Testis (tissue), 3 donors: ENCODE data around the gene KLK13. TPM values are rescaled to one million over a fixed set of nuclear protein-coding genes. Genes with fewer than 3 reads are reported as not detected.

Experiments
- DNase-seq: peaks from one replicate; pipeline ENCODE4 v3.0.0-alpha.2; 2019
- H3K27ac ChIP-seq, 2 donors: fragments of 200-600 bp; sonication (generic); one replicate each; pipeline ENCODE4 v1.5.1; 2019
- H3K27me3 ChIP-seq: fragments of 200-600 bp; sonication (generic); one replicate; pipeline ENCODE4 v1.5.1; 2019
- H3K36me3 ChIP-seq: fragments of 200-600 bp; sonication (generic); one replicate; pipeline ENCODE4 v1.5.1; 2017; ENCODE audit warnings: low read depth; ENCODE audit errors: missing control alignments
- H3K4me1 ChIP-seq: fragments of 200-600 bp; sonication (generic); one replicate; pipeline ENCODE4 v1.5.1; 2019
- H3K4me3 ChIP-seq, 2 donors: fragments of 200-600 bp; sonication (generic); one replicate each; pipeline ENCODE4 v1.5.1; 2017 to 2019
- H3K9me3 ChIP-seq: fragments of 200-600 bp; sonication (generic); one replicate; pipeline ENCODE4 v1.5.1; 2017
- CTCF ChIP-seq, 3 experiments: fragments of 450-650 bp in 2 of 3; fragments of 200-600 bp in 1 of 3; sonication (generic) in 1 of 3; IDR thresholded peaks; one replicate each; pipeline ENCODE4 v1.5.1; 2016 to 2019; ENCODE audit warnings: antibody characterized with exemption in 3 of 3, mild to moderate bottlenecking in 2 of 3, moderate library complexity in 1 of 3
- POLR2A ChIP-seq: fragments of 450-650 bp; IDR thresholded peaks from one replicate; pipeline ENCODE4 v1.6.1; 2017; ENCODE audit warnings: antibody characterized with exemption, mild to moderate bottlenecking, moderate library complexity
- WGBS, 2 donors: methylation state at CpG; one replicate each; pipeline ENCODE4 v1.1.5; 2018; 5-methylcytosine and 5-hydroxymethylcytosine counted together
- intact Hi-C: fragments of 100-400 bp; cut with DNase I; formaldehyde crosslinking; loops from one replicate; pipeline ENCODE4 v1.15.1; 2023; ENCODE audit warnings: low total_unique reads
- polyA plus RNA-seq: library from polyadenylated mRNA; stranded (reverse); fragments of 350-450 nt; fragmentation: Illumina TruSeq; extraction: RNeasy Lipid Tissue Mini Kit (QIAGEN cat#74804); gene quantifications from one replicate; pipeline ENCODE4 v1.2.3, GENCODE V29; 2014; ENCODE audit warnings: low read depth, low replicate concordance; ENCODE audit not compliant: insufficient read depth
- total RNA-seq, 2 donors: library from RNA; depleted of rRNA; stranded (reverse); fragments of >200 nt; gene quantifications; one replicate each; pipeline ENCODE4 v1.2.3, GENCODE V29; 2016

The KLK13 gene
- total and polyA plus RNA-seq, 3 donors from 2014 or later = 3.7 to 13.0 (median 7.8) TPM

DNA sequence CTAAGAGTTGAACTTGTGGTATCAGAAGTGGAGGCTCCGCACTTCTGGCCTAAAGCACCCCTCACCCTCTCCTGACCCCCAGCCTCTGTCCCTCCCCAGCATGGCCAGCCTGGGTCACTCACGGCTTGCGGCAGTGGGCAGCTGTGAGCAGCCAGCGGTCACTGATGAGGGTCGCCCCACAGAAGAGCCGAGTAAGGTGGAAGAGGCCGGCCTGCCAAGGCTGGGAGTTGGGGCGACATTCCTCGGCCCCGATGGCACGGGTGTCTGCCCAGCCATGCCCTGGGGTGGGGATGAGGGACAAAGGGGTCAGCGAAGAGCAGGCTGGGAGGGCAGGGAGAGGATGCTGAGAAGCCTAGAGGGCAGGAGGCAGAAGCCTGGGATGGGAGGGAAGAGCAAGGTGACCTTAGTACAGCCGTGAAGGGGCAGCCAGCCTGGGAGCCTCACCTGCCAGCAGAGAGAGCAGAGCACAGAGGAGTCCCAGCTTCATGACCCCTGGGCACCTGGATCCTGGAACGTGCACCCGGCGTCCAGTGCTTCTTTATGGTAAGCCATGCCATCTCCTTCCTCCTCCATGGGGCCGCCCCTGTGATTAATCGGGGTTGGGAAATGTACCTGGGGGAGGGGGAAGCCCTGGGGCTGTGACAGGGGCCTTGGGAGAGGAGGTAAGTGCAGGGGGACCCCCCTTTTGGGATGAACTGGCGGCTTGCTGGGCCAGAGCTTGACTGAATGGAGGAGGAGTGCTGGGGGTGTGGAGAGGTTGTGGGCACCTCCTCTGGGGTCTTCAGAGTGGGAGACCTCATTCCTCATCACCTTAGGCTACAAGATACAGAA lies 55.6 kb downstream of the KLK13 start:
- WGBS, 2 donors = 71 to 78% methylated on average over 17 to 19 of the region's 19 CpGs
- H3K27me3 ChIP-seq = no peaks in the 10 kb centered on the region
- H3K4me1 ChIP-seq = no peaks in the 10 kb centered on the region
- intact Hi-C loops = no loop called here
- no peaks in the 10 kb centered on the region for H3K9me3 ChIP-seq
- no peak overlapping the region for H3K4me3 ChIP-seq
- DNase-seq = no peak
- no peak for TF ChIP-seq CTCF (IDR thresholded peaks at IDR 0.05)
- no peak for TF ChIP-seq POLR2A
- H3K36me3 ChIP-seq = no peaks in the 10 kb centered on the region
- no peak overlapping the region for H3K27ac ChIP-seq

DNA sequence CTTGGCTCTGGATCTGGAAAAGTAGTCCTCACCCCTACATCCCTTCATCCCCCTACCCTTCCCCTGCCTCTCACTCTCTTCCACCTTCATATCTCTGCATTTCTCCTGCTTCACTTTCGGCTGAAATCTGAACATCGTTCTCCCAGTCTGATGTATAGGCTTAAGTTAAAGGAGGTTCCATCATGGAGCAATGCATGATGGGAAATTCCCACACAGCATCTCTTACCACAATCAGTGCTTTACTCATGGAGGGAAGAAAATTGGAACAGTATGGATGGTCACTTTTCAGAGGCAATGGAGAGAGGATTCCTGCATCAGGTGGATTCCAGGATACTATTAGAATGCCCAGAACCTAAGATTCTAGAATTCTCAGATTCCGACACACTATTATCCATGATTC lies 57.4 kb downstream of the KLK13 start:
- Histone ChIP-seq H3K27ac (no peak overlapping the region), H3K9me3 (no peaks in the 10 kb centered on the region), H3K4me1 (no peaks in the 10 kb centered on the region), H3K4me3 (no peak overlapping the region), H3K36me3 (no peaks in the 10 kb centered on the region), H3K27me3 (no peaks in the 10 kb centered on the region)
- TF ChIP-seq CTCF (IDR thresholded peaks at IDR 0.05) (no peak), POLR2A (no peak)
- intact Hi-C loops = no loop called here
- whole genome bisulfite sequencing, 2 donors = 72 to 84% methylated on average over 3 of the region's 3 CpGs
- DNase-seq = no peak

GRCh38 chr19:51006406-51006805 lies 58.5 kb downstream of the KLK13 start:
- Histone ChIP-seq H3K27ac (no peak overlapping the region), H3K4me1 (no peaks in the 10 kb centered on the region), H3K4me3 (no peak overlapping the region), H3K27me3 (no peaks in the 10 kb centered on the region), H3K9me3 (no peaks in the 10 kb centered on the region), H3K36me3 (no peaks in the 10 kb centered on the region)
- intact Hi-C loops = no loop called here
- no peak for DNase-seq
- WGBS, 2 donors = 62 to 66% methylated on average over 7 to 8 of the region's 8 CpGs
- TF ChIP-seq CTCF (IDR thresholded peaks at IDR 0.05) = no peak
- no peak for TF ChIP-seq POLR2A

Other genes starting within 250 kb of the KLK13 start
- 1 to 10 TPM in 1 of 2 donors, under 1 TPM in 1; 0.43 to 1.2 TPM for gene KLK1, start 241.3 kb downstream of the KLK13 start, total RNA-seq
- gene KLK1, start 241.3 kb downstream of the KLK13 start, polyA plus RNA-seq = 2.7 TPM
- 1 to 10 TPM; 5.5 to 9.0 TPM for gene KLK15, start 231.5 kb downstream of the KLK13 start, total RNA-seq
- gene KLK15, start 231.5 kb downstream of the KLK13 start, polyA plus RNA-seq = 7.4 TPM
- gene KLK3, start 210.2 kb downstream of the KLK13 start, total RNA-seq = under 1 TPM; 0.63 to 0.81 TPM
- 1.3 TPM for gene KLK3, start 210.2 kb downstream of the KLK13 start, polyA plus RNA-seq
- gene KLK2, start 191.7 kb downstream of the KLK13 start, total RNA-seq = 10 to 100 TPM; 19.3 to 38.3 TPM
- 30.7 TPM for gene KLK2, start 191.7 kb downstream of the KLK13 start, polyA plus RNA-seq
- under 1 TPM; 0.31 to 0.55 TPM for gene KLK4, start 153.7 kb downstream of the KLK13 start, total RNA-seq
- 2.9 TPM for gene KLK4, start 153.7 kb downstream of the KLK13 start, polyA plus RNA-seq
- 10 to 100 TPM in 1 of 2 donors, 1 to 10 TPM in 1; 5.6 to 13.9 TPM for gene KLK5, start 112.1 kb downstream of the KLK13 start, total RNA-seq
- gene KLK5, start 112.1 kb downstream of the KLK13 start, polyA plus RNA-seq = 25.4 TPM
- gene KLK6, start 95.5 kb downstream of the KLK13 start, total RNA-seq = under 1 TPM; 0.37 to 0.71 TPM
- gene KLK6, start 95.5 kb downstream of the KLK13 start, polyA plus RNA-seq = 0.63 TPM
- gene KLK7, start 81.2 kb downstream of the KLK13 start, total RNA-seq = under 1 TPM; 0.71 to 0.93 TPM
- gene KLK7, start 81.2 kb downstream of the KLK13 start, polyA plus RNA-seq = 0.45 TPM
- 1 to 10 TPM; 2.7 to 2.9 TPM for gene KLK8, start 63.5 kb downstream of the KLK13 start, total RNA-seq
- gene KLK8, start 63.5 kb downstream of the KLK13 start, polyA plus RNA-seq = 4.9 TPM
- 10 to 100 TPM in 1 of 2 donors, 1 to 10 TPM in 1; 9.2 to 15.7 TPM for gene KLK10, start 45.4 kb downstream of the KLK13 start, total RNA-seq
- gene KLK10, start 45.4 kb downstream of the KLK13 start, polyA plus RNA-seq = 15.6 TPM
- gene KLK11, start 38.5 kb downstream of the KLK13 start, total RNA-seq = 10 to 100 TPM; 16.8 to 46.3 TPM
- gene KLK11, start 38.5 kb downstream of the KLK13 start, polyA plus RNA-seq = 41.1 TPM
- gene KLK12, start 30.1 kb downstream of the KLK13 start, total RNA-seq = under 1 TPM in 1 of 2 donors, not detected in 1; 0.47 TPM
- gene KLK12, start 30.1 kb downstream of the KLK13 start, polyA plus RNA-seq = 1.3 TPM
- gene KLK14, start 17.8 kb upstream of the KLK13 start, total RNA-seq = under 1 TPM in 1 of 2 donors, not detected in 1; 0.63 TPM
- gene KLK14, start 17.8 kb upstream of the KLK13 start, polyA plus RNA-seq = 1.4 TPM
- gene CTU1, start 43.3 kb upstream of the KLK13 start, total RNA-seq = 10 to 100 TPM; 17.6 to 23.5 TPM
- gene CTU1, start 43.3 kb upstream of the KLK13 start, polyA plus RNA-seq = 2.0 TPM
- 1 to 10 TPM; 2.6 to 5.1 TPM for gene SIGLEC9, start 59.8 kb upstream of the KLK13 start, total RNA-seq
- 3.2 TPM for gene SIGLEC9, start 59.8 kb upstream of the KLK13 start, polyA plus RNA-seq
- 1 to 10 TPM in 1 of 2 donors, under 1 TPM in 1; 0.79 to 1.2 TPM for gene SIGLEC7, start 77.2 kb upstream of the KLK13 start, total RNA-seq
- 2.0 TPM for gene SIGLEC7, start 77.2 kb upstream of the KLK13 start, polyA plus RNA-seq
- gene CD33, start 160.0 kb upstream of the KLK13 start, total RNA-seq = 1 to 10 TPM; 1.3 to 1.7 TPM
- 3.8 TPM for gene CD33, start 160.0 kb upstream of the KLK13 start, polyA plus RNA-seq
- 10 to 100 TPM; 18.7 to 23.8 TPM for gene SIGLECL1, start 186.0 kb upstream of the KLK13 start, total RNA-seq
- gene SIGLECL1, start 186.0 kb upstream of the KLK13 start, polyA plus RNA-seq = 103 TPM
- gene IGLON5, start 246.6 kb upstream of the KLK13 start, total RNA-seq = 10 to 100 TPM; 13.3 to 16.0 TPM
- gene IGLON5, start 246.6 kb upstream of the KLK13 start, polyA plus RNA-seq = 13.9 TPM